Ectodermal cell (in vitro differentiated cells): Measurements from ENCODE around the gene PLAGL2.
"Not testable (repeated sequence)": the region's sequence is repeated elsewhere in the genome, so short reads cannot be mapped to it uniquely, and the experiment has no call there.

ENCODE experiments used
- H3K27ac ChIP-seq: 2 replicates; pipeline ENCODE4 v1.7.0; 2013; ENCODE audit warnings: mild to moderate bottlenecking, low read depth, low read length; ENCODE audit not compliant: insufficient read depth, poor library complexity, severe bottlenecking
- H3K27me3 ChIP-seq: 2 replicates; pipeline ENCODE4 v1.7.0; 2013; ENCODE audit warnings: mild to moderate bottlenecking, low read length; ENCODE audit not compliant: insufficient read depth, control insufficient read depth, poor library complexity, severe bottlenecking
- H3K36me3 ChIP-seq: one replicate; pipeline ENCODE4 v1.7.0; 2013; ENCODE audit warnings: low read length; ENCODE audit not compliant: control insufficient read depth, insufficient read depth
- H3K4me1 ChIP-seq: one replicate; pipeline ENCODE4 v1.7.0; 2013; ENCODE audit warnings: low read length; ENCODE audit not compliant: control insufficient read depth, insufficient read depth
- H3K4me3 ChIP-seq: 2 replicates; pipeline ENCODE4 v1.7.0; 2013; ENCODE audit warnings: low read depth, low read length, control low read depth; ENCODE audit not compliant: insufficient read depth
- H3K9me3 ChIP-seq: 2 replicates; pipeline ENCODE4 v1.7.0; 2013; ENCODE audit warnings: mild to moderate bottlenecking, low read length, moderate library complexity; ENCODE audit not compliant: control insufficient read depth
- WGBS, 2 experiments: methylation state at CpG; one replicate each; pipeline ENCODE4 v1.1.7; 2013; ENCODE audit warnings: missing lambda C conversion rate in 2 of 2; 5-methylcytosine and 5-hydroxymethylcytosine counted together

PLAGL2 gene

GRCh38 chr20:32193996-32194395, 13.5 kb downstream of the PLAGL2 start:
- Histone ChIP-seq H3K27ac (no peak overlapping the region), H3K27me3 (no peaks in the 10 kb centered on the region), H3K4me1 (peaks cover 17% of the 10 kb centered on the region), H3K9me3 (no peaks in the 10 kb centered on the region), H3K4me3 (no peak overlapping the region), H3K36me3 (peaks cover 25% of the 10 kb centered on the region)
- 91 to 94% methylated on average over 6 of the region's 6 CpGs for whole genome bisulfite sequencing, 2 experiments

GRCh38 chr20:32193336-32193735, 14.2 kb downstream of the PLAGL2 start:
- H3K4me3 ChIP-seq, H3K9me3 ChIP-seq, H3K27me3 ChIP-seq, H3K27ac ChIP-seq: not testable (repeated sequence)
- H3K4me1 ChIP-seq: peaks cover 20% of the 10 kb centered on the region
- H3K36me3 ChIP-seq: peaks cover 20% of the 10 kb centered on the region
- WGBS, 2 experiments: 97% methylated on average over 5 of the region's 5 CpGs

- H3K27ac ChIP-seq: no peak overlapping the region
- no peaks in the 10 kb centered on the region for H3K9me3 ChIP-seq
- H3K36me3 ChIP-seq: peaks cover 18% of the 10 kb centered on the region
- no peaks in the 10 kb centered on the region for H3K27me3 ChIP-seq
- WGBS, 2 experiments: 88 to 96% methylated on average over 3 of the region's 3 CpGs
- no peak overlapping the region for H3K4me3 ChIP-seq
- peaks cover 20% of the 10 kb centered on the region for H3K4me1 ChIP-seq
These were observed 14.8 kb downstream of the PLAGL2 start for GRCh38 chr20:32192698-32193097.

- Histone ChIP-seq H3K36me3 (peaks cover 16% of the 10 kb centered on the region), H3K4me3 (no peak overlapping the region), H3K27me3 (no peaks in the 10 kb centered on the region), H3K9me3 (no peaks in the 10 kb centered on the region), H3K4me1 (peaks cover 20% of the 10 kb centered on the region), H3K27ac (no peak overlapping the region)
These were observed 15.7 kb downstream of the PLAGL2 start for GRCh38 chr20:32191873-32192272.

- Histone ChIP-seq H3K4me3 (no peak overlapping the region), H3K36me3 (peaks cover 15% of the 10 kb centered on the region), H3K27me3 (no peaks in the 10 kb centered on the region), H3K4me1 (peaks cover 20% of the 10 kb centered on the region), H3K27ac (no peak overlapping the region), H3K9me3 (no peaks in the 10 kb centered on the region)
- WGBS, 2 experiments: 88% methylated on average over 3 of the region's 3 CpGs
These were observed 16.1 kb downstream of the PLAGL2 start for GRCh38 chr20:32191422-32191821.

GRCh38 chr20:32190616-32191415, 16.7 kb downstream of the PLAGL2 start:
- Histone ChIP-seq H3K27ac (peak overlapping the region; percentile 55), H3K4me3 (peak overlapping the region; percentile 61), H3K36me3 (peaks cover 9% of the 10 kb centered on the region), H3K27me3 (no peaks in the 10 kb centered on the region), H3K4me1 (peaks cover 20% of the 10 kb centered on the region), H3K9me3 (no peaks in the 10 kb centered on the region)
- 30 to 32% methylated on average over 14 of the region's 14 CpGs for WGBS, 2 experiments

- Histone ChIP-seq H3K27me3 (no peaks in the 10 kb centered on the region), H3K4me1 (peaks cover 20% of the 10 kb centered on the region), H3K4me3 (peak overlapping the region; percentile 61), H3K36me3 (no peaks in the 10 kb centered on the region), H3K9me3 (no peaks in the 10 kb centered on the region), H3K27ac (peak overlapping the region; percentile 55)
- 10% methylated on average over 88 of the region's 88 CpGs for WGBS, 2 experiments
These were observed 17.6 kb downstream of the PLAGL2 start for GRCh38 chr20:32189691-32190615.

DNA sequence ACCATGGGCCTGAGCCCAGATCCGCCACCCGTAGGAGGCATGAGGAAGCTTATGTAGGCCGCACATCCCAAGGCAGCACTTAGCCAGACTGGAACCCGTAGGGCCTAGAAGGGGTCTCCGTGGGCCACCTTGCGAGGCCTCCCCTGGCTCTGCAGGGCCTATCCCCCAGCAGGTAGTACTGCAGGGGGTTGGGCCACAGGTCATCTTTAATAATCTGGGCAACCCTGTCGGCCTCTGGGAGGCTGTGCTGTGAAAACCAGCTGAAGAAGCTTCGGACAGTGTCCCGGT, 18.5 kb downstream of the PLAGL2 start:
- peaks cover 20% of the 10 kb centered on the region for H3K4me1 ChIP-seq
- peak overlapping the region; percentile 61 for H3K4me3 ChIP-seq
- no peak overlapping the region for H3K27ac ChIP-seq
- H3K9me3 ChIP-seq: no peaks in the 10 kb centered on the region
- H3K36me3 ChIP-seq: no peaks in the 10 kb centered on the region
- WGBS, 2 experiments: 95% methylated on average over 9 of the region's 9 CpGs
- H3K27me3 ChIP-seq: no peaks in the 10 kb centered on the region

GRCh38 chr20:32188376-32189122, 19.0 kb downstream of the PLAGL2 start:
- Histone ChIP-seq H3K27me3 (no peaks in the 10 kb centered on the region), H3K4me3 (no peak overlapping the region), H3K27ac (no peak overlapping the region), H3K9me3 (no peaks in the 10 kb centered on the region), H3K36me3 (no peaks in the 10 kb centered on the region), H3K4me1 (peaks cover 20% of the 10 kb centered on the region)
- 96% methylated on average over 17 of the region's 17 CpGs for WGBS, 2 experiments

DNA sequence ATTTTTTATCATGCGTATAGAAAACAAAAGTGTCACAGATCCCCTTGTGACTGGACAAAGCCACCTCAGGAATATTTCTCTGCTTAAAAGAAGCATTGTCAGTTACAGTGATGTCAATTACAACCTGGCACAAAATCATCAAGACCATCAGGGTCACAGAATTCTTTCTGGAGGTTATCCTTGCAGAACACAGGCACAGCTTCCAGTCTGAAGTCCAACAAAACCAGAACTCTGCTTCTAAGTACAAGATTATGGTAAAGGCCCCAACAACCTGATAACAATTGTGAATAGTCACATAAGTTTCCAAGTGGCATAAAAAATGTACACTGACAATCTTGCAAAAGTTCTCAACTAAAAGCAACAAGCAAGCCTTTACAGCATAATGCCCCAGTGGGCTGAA, 21.0 kb downstream of the PLAGL2 start:
- no peaks in the 10 kb centered on the region for H3K36me3 ChIP-seq
- no peak overlapping the region for H3K4me3 ChIP-seq
- WGBS, 2 experiments: 87 to 97% methylated on average over 1 of the region's 1 CpG
- H3K27me3 ChIP-seq: no peaks in the 10 kb centered on the region
- no peaks in the 10 kb centered on the region for H3K9me3 ChIP-seq
- no peak overlapping the region for H3K27ac ChIP-seq
- H3K4me1 ChIP-seq: peaks cover 16% of the 10 kb centered on the region
